ENCODE measurements around the gene RFTN1.
"Not testable (repeated sequence)": the region's sequence is repeated elsewhere in the genome, so short reads cannot be mapped to it uniquely, and the experiment has no call there.

RFTN1 gene

GRCh38 chr3:16506451-16506850 is 7.0 kb downstream of the RFTN1 start:
- DNase-seq, result no peak

- DNase-seq, result no peak
Measured at GRCh38 chr3:16504692-16505091, 8.8 kb downstream of the RFTN1 start.

GRCh38 chr3:16504242-16504641 is 9.3 kb downstream of the RFTN1 start:
- DNase-seq, result no peak

GRCh38 chr3:16503191-16503776 is 10.2 kb downstream of the RFTN1 start:
- DNase-seq, result no peak

- DNase-seq, result no peak
Measured at GRCh38 chr3:16502347-16502908, 11.1 kb downstream of the RFTN1 start.

- DNase-seq, result no peak
Measured at GRCh38 chr3:16501376-16501775, 12.1 kb downstream of the RFTN1 start.

- DNase-seq, result no peak
Measured at GRCh38 chr3:16500911-16501310, 12.6 kb downstream of the RFTN1 start.

- no peak for DNase-seq
Measured at GRCh38 chr3:16500093-16500492, 13.4 kb downstream of the RFTN1 start.

- DNase-seq, result no peak
Measured at GRCh38 chr3:16499351-16499750, 14.1 kb downstream of the RFTN1 start.

GRCh38 chr3:16498130-16498890 is 15.2 kb downstream of the RFTN1 start:
- no peak for DNase-seq

- DNase-seq, result no peak
Measured at GRCh38 chr3:16496408-16497222, 16.9 kb downstream of the RFTN1 start.

GRCh38 chr3:16496008-16496407 is 17.5 kb downstream of the RFTN1 start:
- DNase-seq, result no peak

- no peak for DNase-seq
Measured at GRCh38 chr3:16494814-16495431, 18.6 kb downstream of the RFTN1 start.

GRCh38 chr3:16494094-16494493 is 19.4 kb downstream of the RFTN1 start:
- DNase-seq, result no peak

GRCh38 chr3:16490062-16490619 is 23.4 kb downstream of the RFTN1 start:
- no peak for DNase-seq

GRCh38 chr3:16489326-16490061 is 24.0 kb downstream of the RFTN1 start:
- not testable (repeated sequence) for DNase-seq

- DNase-seq, result no peak
Measured at GRCh38 chr3:16488637-16489036, 24.9 kb downstream of the RFTN1 start.

- no peak for DNase-seq
Measured at GRCh38 chr3:16487511-16488175, 25.9 kb downstream of the RFTN1 start.

GRCh38 chr3:16486951-16487480 is 26.5 kb downstream of the RFTN1 start:
- DNase-seq, result no peak

- no peak for DNase-seq
Measured at GRCh38 chr3:16486201-16486600, 27.3 kb downstream of the RFTN1 start.

- DNase-seq, result no peak
Measured at GRCh38 chr3:16485395-16485992, 28.0 kb downstream of the RFTN1 start.
